ENCODE measurements around the gene TNK2. TPM values are rescaled to one million over a fixed set of nuclear protein-coding genes. Genes with fewer than 3 reads are reported as not detected.

TNK2 gene
- polyA plus RNA-seq, 1 donor (not counting 4 experiments of a cell fraction or from before 2014, with no cell fraction given), result 15.8 TPM

GRCh38 chr3:195868336-195868865 is 40.0 kb downstream of the TNK2 start:
- no peaks in the 10 kb centered on the region for H4K20me1 ChIP-seq (ENCODE audit: control insufficient read depth, extremely low read depth, insufficient read depth, low read length)
- no peak overlapping the region for H3K4me2 ChIP-seq (ENCODE audit: control insufficient read depth, extremely low read depth, insufficient read depth, low read depth, low read length)
- peaks cover 9 to 31% of the 10 kb centered on the region in 2 experiments for H3K36me3 ChIP-seq (ENCODE audit: control insufficient read depth in 2 of 2, extremely low read depth in 1 of 2, insufficient read depth in 2 of 2, low read length in 2 of 2)
- no peak overlapping the region for H3K9ac ChIP-seq (ENCODE audit: control insufficient read depth, extremely low read depth, insufficient read depth, low read length)
- TF ChIP-seq CTCF (optimal IDR thresholded peaks at IDR 0.05 in 1 of 3, IDR thresholded peaks at IDR 0.05 in 1 of 3, conservative IDR thresholded peaks at IDR 0.05 in 1 of 3; ENCODE audit: extremely low read depth in 1 of 3, insufficient read depth in 2 of 3, low read length in 3 of 3) (no peak), EZH2 (IDR thresholded peaks at IDR 0.05; ENCODE audit: low read length) (no peak)
- H3K9me1 ChIP-seq (ENCODE audit: control insufficient read depth, extremely low read depth, insufficient read depth, low read length), result no peaks in the 10 kb centered on the region
- FAIRE-seq (no peak), DNase-seq (ENCODE audit: low read depth, low spot score) (no peak)
- no peaks in the 10 kb centered on the region for H3K27me3 ChIP-seq (ENCODE audit: control insufficient read depth, extremely low read depth, insufficient read depth, low read length)
- dilution Hi-C loops (cut with MboI; ENCODE audit: extremely low pct_ligation_motif_present, low sequenced_read_pairs), result no loop called here
- no peak overlapping the region for H2AFZ ChIP-seq (ENCODE audit: control insufficient read depth, low read length)
- peaks cover 19% of the 10 kb centered on the region for H3K4me1 ChIP-seq (ENCODE audit: control insufficient read depth, extremely low read depth, insufficient read depth, low read length)
- no peaks in the 10 kb centered on the region for H3K9me3 ChIP-seq (ENCODE audit: control insufficient read depth, low read depth, low read length)
- no peak overlapping the region for H3K4me3 ChIP-seq (ENCODE audit: control insufficient read depth in 2 of 3, extremely low read depth in 1 of 3, insufficient read depth in 2 of 3, low read depth in 1 of 3, low read length in 3 of 3)
- H3K27ac ChIP-seq (ENCODE audit: control insufficient read depth, insufficient read depth, low read length), result no peak overlapping the region
- no peaks in the 10 kb centered on the region for H3K79me2 ChIP-seq (ENCODE audit: control insufficient read depth, insufficient read depth, low read length)

DNA sequence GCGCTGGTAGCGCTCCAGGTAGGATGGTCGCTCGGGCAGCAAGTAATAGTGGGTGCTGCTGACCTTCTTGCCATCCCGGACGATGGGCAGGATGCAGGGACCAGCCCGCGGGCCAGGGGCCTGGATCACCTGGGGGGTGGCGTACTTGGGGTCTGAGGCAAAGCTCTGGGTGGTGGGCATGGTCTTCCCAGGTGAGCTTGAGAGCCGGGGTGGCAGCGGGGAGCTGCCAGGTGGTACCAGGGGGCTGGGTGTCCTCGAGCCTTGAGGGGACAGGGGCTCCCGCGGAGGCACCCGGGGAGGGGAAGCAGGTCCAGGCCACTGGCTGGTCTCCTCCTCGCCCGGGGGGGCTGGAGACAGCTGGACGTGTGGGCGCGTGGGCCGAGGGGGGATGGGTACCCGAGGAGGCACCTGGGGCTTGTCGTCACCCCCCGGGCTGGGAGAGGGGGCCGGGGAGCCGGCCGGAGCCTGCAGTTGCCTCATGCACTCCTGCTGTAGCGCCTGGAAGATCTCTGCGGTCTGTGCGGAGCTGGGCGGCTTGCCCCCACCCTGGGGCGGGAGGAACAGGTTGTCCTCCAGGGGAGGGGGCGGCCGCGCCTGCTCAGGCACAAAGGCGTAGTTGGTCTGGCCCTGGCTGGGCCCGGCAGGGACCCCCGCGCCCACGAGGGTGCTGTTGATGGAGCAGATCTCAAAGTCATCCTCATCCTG is 40.6 kb downstream of the TNK2 start:
- H3K4me3 ChIP-seq (ENCODE audit: control insufficient read depth in 2 of 3, extremely low read depth in 1 of 3, insufficient read depth in 2 of 3, low read depth in 1 of 3, low read length in 3 of 3), result no peak overlapping the region
- peaks cover 9 to 31% of the 10 kb centered on the region in 2 experiments for H3K36me3 ChIP-seq (ENCODE audit: control insufficient read depth in 2 of 2, extremely low read depth in 1 of 2, insufficient read depth in 2 of 2, low read length in 2 of 2)
- FAIRE-seq, result no peak
- no peak overlapping the region for H2AFZ ChIP-seq (ENCODE audit: control insufficient read depth, low read length)
- H3K79me2 ChIP-seq (ENCODE audit: control insufficient read depth, insufficient read depth, low read length), result no peaks in the 10 kb centered on the region
- H3K9ac ChIP-seq (ENCODE audit: control insufficient read depth, extremely low read depth, insufficient read depth, low read length), result no peak overlapping the region
- H4K20me1 ChIP-seq (ENCODE audit: control insufficient read depth, extremely low read depth, insufficient read depth, low read length), result no peaks in the 10 kb centered on the region
- peaks cover 22% of the 10 kb centered on the region for H3K4me1 ChIP-seq (ENCODE audit: control insufficient read depth, extremely low read depth, insufficient read depth, low read length)
- H3K27me3 ChIP-seq (ENCODE audit: control insufficient read depth, extremely low read depth, insufficient read depth, low read length), result no peaks in the 10 kb centered on the region
- DNase-seq (ENCODE audit: low read depth, low spot score), result no peak
- H3K27ac ChIP-seq (ENCODE audit: control insufficient read depth, insufficient read depth, low read length), result no peak overlapping the region
- TF ChIP-seq CTCF (optimal IDR thresholded peaks at IDR 0.05 in 1 of 3, IDR thresholded peaks at IDR 0.05 in 1 of 3, conservative IDR thresholded peaks at IDR 0.05 in 1 of 3; ENCODE audit: extremely low read depth in 1 of 3, insufficient read depth in 2 of 3, low read length in 3 of 3) (no peak), EZH2 (IDR thresholded peaks at IDR 0.05; ENCODE audit: low read length) (no peak)
- dilution Hi-C loops (cut with MboI; ENCODE audit: extremely low pct_ligation_motif_present, low sequenced_read_pairs), result no loop called here
- no peaks in the 10 kb centered on the region for H3K9me3 ChIP-seq (ENCODE audit: control insufficient read depth, low read depth, low read length)
- H3K4me2 ChIP-seq (ENCODE audit: control insufficient read depth, extremely low read depth, insufficient read depth, low read depth, low read length), result no peak overlapping the region
- no peaks in the 10 kb centered on the region for H3K9me1 ChIP-seq (ENCODE audit: control insufficient read depth, extremely low read depth, insufficient read depth, low read length)

Measured in keratinocyte (primary cell).